AG10803 (cell line): ENCODE results near the gene AMIGO1.
"Not testable (repeated sequence)": the region's sequence is repeated elsewhere in the genome, so short reads cannot be mapped to it uniquely, and the experiment has no call there.

Experiments used
- DNase-seq: peaks from one replicate; pipeline ENCODE4 v3.0.0; 2010; ENCODE audit warnings: low read depth
- H3K4me3 ChIP-seq: 2 replicates; pipeline ENCODE4 v1.5.1; 2011; ENCODE audit warnings: mild to moderate bottlenecking, low read length, control low read depth
- CTCF ChIP-seq: conservative IDR thresholded peaks from 2 replicates; pipeline ENCODE4 v1.5.1; 2011; ENCODE audit warnings: mild to moderate bottlenecking, low read length, control low read depth, inconsistent platforms

Gene AMIGO1

GRCh38 chr1:109478806-109479205 lies 30.7 kb downstream of the AMIGO1 start:
- DNase-seq: no peak

GRCh38 chr1:109477821-109478220 lies 31.7 kb downstream of the AMIGO1 start:
- DNase-seq: no peak
- H3K4me3 ChIP-seq: no peak overlapping the region
- TF ChIP-seq CTCF: no peak

More at GRCh38 chr1:109478806-109479205, 30.7 kb downstream of the AMIGO1 start:
- H3K4me3 ChIP-seq: no peak overlapping the region
- no peak for TF ChIP-seq CTCF

- no peak for DNase-seq
- H3K4me3 ChIP-seq: no peak overlapping the region
- no peak for TF ChIP-seq CTCF
Measured at GRCh38 chr1:109476825-109477224, 32.7 kb downstream of the AMIGO1 start.

GRCh38 chr1:109475261-109475660 lies 34.3 kb downstream of the AMIGO1 start:
- DNase-seq: no peak
- no peak overlapping the region for H3K4me3 ChIP-seq
- no peak for TF ChIP-seq CTCF

- DNase-seq: no peak
- no peak for TF ChIP-seq CTCF
- no peak overlapping the region for H3K4me3 ChIP-seq
Measured at GRCh38 chr1:109474697-109475096, 34.8 kb downstream of the AMIGO1 start.

- H3K4me3 ChIP-seq, DNase-seq: not testable (repeated sequence)
Measured at GRCh38 chr1:109473284-109474057, 36.1 kb downstream of the AMIGO1 start.

GRCh38 chr1:109472779-109473178 lies 36.7 kb downstream of the AMIGO1 start:
- no peak for TF ChIP-seq CTCF
- H3K4me3 ChIP-seq: no peak overlapping the region
- DNase-seq: no peak
